GM21528 (cell line): ENCODE data around the gene IDH3G.

Source experiments
- ATAC-seq: cut with Tn5 transposase; IDR thresholded peaks from one replicate; pipeline ENCODE4 v1.9.1; 2021; ENCODE audit warnings: mild to moderate bottlenecking, moderate library complexity; ENCODE audit not compliant: unreplicated experiment, low FRiP score

The IDH3G gene

DNA sequence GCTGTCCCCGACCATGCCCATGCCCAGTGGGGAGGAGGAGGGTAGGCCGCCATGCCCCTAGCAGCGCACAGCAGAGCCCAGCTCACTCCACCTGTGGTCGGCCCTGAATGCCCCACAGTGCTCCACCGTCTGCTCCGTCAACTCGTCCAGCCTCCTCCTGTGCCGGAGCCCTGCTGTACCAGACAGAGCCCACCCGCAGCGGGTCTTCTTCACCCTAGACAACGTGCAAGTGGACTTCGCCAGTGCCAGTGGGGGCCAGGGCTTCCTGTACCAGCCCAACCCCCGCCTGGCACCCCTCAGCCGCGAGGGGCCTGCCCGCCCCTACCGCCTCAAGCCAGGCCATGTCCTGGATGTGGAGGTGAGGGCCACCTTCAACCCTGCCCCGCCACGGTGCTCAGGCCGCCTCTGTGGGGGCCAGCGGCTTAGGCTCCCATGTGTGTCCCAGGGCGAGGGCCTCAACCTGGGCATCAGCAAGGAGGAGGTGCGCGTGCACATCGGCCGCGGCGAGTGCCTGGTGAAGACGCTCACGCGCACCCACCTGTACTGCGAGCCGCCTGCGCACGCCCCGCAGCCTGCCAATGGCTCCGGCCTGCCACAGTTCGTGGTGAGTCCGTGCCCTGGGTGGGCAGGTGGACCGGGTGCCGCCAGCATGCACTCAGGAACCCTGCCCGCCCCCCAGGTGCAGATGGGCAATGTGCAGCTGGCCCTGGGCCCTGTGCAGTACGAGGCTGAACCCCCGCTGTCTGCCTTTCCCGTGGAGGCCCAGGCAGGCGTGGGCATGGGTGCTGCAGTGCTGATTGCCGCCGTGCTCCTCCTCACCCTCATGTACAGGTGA lies 20.2 kb downstream of the IDH3G start:
- ATAC-seq = no peak

DNA sequence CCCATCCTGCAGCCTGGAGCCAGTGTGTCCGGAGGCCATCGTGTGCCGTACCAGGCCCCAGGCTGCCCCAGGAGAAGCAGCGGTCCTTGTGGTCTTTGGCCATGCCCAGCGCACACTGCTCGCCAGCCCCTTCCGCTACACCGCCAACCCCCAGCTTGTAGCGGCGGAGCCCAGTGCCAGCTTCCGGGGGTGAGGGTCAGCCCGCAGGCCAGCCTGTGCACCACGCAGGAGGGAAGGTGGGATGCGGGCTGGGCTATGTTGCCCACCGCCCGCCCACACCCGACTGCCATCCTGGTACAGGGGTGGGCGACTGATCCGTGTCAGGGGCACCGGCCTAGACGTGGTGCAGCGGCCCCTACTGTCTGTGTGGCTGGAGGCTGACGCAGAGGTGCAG lies 21.0 kb downstream of the IDH3G start:
- no peak for ATAC-seq

DNA sequence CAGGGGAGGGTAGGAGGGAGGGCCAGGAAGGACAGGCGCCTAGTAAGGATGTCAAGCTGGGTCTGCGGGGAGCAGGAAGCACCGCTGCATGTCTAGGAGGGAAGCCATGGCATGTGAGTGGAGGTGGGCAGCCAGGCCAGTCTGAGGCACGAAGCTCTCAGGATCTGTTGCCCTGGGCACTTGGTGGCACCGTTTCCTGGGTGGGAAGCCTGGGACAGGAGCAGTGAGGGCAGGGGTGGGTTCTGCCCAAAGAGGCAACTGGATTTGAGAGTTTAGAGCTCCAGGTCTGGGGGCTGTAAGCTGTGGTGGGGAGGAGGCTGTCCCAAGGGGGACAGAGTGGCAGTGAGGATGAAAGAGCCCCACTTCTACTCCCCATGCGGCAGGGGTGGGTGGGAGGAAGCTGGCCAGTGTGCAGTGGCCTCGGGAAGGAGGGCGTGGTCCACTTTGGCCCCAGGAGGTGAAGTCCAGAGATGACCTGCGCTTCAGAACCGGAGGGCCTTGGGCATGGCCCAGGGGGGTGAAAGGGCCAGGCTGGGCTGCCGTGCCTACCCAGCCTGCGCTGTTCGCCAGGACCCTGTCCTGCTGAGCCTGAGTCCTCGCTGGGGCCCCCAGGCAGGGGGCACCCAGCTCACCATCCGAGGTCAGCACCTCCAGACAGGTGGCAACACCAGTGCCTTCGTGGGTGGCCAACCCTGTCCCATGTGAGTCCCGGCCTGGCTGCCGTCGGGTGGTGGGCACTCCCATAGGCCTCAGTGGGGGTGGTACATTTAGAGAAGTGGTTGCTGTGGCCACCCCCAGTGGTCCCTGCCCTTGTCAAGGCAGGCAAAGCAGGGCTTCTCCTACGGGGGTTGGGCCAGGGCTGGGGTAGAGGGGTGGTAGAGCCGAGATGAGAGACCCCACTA lies 21.6 kb downstream of the IDH3G start:
- no peak for ATAC-seq

DNA sequence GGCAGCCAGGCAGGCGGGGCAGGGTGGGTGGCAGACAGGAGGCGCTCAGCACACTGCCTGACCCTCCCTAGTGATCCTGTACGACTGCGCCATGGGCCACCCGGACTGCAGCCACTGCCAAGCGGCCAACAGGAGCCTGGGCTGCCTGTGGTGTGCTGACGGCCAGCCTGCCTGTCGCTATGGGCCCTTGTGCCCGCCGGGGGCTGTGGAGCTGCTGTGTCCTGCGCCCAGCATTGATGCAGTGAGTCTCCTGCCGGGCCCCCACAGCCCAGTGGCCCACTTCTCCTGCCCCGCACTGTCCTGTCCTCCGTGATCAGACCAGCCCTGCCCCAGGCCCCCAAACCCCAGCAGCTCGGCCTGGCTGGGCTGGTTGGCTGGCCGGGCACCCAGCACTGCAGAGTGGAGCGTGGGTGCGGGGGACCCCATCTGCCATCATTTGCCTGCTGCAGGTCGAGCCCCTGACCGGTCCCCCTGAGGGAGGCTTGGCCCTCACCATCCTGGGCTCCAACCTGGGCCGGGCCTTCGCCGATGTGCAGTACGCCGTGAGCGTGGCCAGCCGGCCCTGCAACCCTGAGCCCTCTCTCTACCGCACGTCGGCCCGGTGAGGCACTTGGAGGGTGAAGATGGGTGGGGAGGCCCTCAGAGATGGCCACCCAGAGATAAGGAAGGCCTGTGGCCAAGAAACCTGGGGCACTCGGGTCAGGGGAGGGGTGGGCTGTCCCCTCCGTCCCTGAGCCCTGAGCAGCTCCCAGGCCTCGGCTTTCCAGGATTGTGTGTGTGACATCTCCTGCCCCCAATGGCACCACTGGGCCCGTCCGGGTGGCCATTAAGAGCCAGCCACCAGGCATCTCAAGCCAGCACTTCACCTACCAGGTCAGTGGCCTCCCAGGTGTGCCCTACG lies 22.5 kb downstream of the IDH3G start:
- no peak for ATAC-seq

DNA sequence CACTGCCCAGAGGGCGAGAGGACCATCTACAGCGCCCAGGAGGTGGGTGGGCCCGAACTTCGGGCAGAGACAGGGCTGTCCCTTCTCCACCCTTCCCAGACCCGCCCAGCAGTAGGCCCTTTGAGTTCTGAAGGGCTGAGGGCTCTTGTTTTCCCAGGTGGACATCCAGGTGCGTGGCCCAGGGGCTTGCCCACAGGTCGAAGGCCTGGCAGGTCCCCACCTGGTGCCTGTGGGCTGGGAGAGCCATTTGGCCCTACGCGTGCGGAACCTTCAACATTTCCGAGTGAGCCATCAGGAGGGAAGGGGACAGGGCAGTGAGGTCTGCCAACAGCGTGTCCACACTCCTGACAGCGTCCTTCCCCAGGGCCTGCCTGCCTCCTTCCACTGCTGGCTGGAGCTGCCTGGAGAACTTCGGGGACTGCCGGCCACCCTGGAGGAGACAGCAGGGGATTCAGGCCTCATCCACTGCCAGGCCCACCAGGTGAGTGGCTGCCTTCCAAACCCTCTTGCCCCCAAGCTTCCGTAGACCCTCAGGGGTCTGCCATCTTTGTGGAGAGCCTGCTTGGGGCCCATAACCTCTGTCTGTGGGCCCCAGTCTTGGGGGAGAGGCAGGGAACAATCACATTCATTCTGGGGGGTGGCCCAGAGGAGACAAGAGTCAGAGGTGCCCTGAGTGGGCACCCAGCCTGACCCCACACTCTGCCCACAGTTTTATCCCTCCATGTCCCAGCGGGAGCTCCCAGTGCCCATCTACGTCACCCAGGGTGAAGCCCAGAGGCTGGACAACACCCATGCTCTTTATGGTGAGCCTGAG lies 23.4 kb downstream of the IDH3G start:
- ATAC-seq = no peak

DNA sequence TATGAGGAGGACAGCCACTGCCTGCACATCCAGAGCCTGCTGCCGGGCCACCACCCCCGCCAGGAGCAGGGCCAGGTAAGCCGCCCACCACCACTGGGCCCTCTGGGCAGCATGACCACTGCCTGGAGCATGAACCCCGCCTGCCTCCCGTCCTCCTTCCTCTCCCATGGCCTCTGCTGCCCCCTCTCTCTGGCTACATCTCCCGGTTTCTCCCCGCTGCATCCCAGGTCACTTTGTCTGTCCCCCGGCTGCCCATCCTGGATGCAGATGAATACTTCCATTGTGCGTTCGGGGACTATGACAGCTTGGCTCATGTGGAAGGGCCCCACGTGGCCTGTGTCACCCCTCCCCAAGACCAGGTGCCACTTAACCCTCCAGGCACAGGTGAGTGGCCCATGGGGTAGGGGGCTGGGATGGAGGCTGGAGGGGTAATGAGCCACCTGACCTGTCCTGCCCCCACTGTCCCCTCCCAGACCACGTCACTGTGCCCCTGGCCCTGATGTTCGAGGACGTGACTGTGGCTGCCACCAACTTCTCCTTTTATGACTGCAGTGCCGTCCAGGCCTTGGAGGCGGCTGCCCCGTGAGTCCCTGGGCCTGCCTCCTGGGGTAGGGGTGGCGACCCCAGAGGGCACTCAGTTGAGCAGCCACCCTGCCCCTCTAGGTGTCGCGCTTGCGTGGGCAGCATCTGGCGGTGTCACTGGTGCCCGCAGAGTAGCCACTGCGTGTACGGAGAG lies 24.1 kb downstream of the IDH3G start:
- no peak for ATAC-seq

DNA sequence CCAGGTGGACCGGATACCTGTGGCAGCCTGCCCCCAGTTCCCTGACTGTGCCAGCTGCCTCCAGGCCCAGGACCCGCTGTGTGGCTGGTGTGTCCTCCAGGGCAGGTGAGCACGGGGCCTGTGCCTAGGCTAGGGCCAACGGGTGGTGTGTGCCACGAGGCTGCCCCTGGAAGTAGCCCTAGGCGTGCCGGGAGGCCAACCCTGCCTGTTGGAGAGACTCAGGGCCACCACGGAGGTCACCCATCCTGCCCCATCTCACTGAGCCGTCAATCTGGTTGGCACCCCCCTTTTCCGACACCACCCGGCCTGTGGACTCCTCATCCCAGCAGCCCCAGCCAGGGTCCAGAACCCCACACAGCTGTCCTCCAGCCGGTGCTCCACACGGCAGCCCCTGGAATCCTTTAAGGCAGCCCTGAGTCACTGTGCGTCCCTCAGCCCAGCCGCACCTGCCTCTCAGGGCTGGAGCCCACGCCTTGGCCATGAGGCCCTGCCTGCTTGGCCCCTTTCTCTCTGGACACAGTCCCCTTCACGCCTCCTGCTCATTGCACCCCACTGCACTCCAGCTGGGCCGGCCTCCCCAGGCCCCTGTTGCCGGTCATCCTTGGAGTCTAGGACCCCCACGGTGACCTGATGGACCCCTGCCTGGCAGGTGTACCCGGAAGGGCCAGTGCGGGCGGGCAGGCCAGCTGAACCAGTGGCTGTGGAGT lies 24.9 kb downstream of the IDH3G start:
- no peak for ATAC-seq

DNA sequence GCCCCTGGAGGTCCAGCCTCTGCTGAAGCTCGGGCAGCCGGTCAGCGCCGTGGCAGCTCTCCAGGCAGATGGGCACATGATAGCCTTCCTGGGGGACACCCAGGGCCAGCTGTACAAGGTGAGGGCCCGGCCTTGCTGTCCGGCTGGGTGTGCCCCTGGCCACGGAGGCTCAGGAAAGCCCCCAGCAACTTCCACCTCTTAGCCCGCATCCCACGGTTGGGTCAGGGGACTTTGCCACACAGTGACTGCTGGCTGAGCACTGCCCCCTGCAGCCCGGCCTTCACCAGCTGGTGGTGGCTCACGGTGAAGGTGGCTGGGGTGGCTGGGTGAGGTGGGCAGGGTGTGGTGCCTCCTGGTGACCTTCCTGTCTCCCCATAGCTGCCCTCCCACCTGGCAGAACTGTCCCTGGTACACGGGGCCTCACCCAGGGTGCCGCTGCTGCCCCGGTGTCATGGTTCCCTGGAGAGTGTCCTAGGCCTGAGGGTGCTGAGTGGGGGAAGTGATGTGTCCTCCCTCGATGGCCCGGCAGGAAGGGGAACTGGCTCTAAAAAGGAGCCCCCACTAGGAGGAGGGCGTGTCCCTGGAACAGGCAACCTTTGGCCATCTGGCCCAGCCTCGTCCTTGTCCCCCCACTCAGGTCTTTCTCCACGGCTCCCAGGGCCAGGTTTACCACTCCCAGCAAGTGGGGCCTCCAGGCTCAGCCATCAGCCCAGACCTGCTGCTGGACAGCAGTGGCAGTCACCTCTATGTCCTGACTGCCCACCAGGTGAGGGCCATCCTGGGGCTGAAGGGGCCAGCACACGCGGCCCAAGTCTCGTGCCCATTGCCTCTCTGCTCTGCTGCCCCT lies 25.6 kb downstream of the IDH3G start:
- ATAC-seq = no peak

DNA sequence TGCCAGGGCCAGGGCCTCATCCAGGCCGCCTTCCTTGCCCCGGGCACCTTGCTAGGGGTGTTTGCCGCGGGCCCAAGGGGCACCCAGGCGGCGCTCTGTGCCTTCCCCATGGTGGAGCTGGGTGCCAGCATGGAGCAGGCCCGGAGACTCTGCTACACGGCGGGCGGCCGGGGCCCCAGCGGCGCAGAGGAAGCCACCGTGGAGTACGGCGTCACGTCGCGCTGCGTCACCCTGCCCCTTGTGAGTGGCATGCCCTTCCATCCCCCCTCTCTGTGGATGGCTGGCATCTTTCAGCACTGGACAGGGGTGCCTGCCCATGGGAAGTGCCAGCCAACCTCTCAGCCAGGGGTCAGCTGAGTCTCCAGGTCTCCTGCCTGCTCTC lies 26.5 kb downstream of the IDH3G start:
- ATAC-seq = no peak

DNA sequence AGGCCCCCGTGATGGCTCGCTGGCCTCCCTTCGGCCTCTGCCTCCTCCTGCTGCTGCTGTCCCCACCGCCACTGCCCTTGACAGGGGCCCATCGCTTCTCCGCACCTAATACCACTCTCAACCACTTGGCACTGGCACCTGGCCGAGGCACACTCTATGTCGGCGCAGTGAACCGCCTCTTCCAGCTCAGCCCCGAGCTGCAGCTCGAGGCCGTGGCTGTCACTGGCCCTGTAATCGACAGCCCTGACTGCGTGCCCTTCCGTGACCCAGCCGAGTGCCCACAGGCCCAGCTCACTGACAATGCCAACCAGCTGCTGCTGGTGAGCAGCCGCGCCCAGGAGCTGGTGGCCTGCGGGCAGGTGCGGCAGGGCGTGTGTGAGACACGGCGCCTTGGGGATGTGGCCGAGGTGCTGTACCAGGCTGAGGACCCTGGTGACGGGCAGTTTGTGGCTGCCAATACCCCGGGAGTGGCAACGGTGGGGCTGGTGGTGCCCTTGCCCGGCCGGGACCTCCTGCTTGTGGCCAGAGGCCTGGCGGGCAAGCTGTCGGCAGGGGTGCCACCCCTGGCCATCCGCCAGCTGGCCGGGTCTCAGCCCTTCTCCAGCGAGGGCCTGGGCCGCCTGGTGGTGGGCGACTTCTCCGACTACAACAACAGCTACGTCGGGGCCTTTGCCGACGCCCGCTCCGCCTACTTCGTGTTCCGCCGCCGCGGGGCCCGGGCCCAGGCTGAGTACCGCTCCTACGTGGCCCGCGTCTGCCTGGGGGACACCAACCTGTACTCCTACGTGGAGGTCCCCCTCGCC lies 27.1 kb downstream of the IDH3G start:
- ATAC-seq = no peak

DNA sequence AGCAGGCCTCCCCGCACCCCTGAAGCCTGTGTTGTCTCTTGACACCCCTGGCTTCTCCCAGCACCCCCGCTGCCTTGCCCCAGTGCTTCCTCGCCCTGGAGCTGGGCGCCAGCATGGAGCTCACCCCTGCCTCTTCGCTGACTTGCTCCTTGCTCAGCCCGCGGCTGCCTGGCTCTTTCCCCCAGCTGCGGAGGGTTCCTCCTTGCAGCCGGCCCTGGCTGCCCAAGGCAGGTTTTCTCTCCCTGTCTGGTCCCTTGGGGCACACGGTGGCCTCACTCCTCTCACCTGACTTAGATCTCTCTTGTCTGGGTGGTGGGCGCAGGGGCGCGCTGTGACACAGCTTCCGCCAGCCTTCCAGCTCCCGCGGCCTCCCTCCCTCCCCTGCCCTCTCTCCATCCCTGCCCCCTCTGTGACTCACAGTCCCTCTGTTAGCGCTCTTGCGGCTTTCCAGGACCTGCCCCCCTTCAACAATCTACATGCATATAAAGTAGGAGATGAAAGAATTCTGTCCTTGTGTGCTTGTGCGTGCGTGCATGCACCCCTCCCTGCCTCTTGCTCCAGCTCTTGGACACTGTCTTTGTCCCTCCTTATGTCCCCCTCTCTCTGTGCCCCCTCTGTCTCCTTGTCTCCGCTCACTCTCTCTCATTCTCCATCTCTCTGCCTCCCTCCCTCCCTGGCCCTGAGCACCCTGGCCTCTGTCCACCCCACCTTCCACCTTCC lies 27.9 kb downstream of the IDH3G start:
- no peak for ATAC-seq

DNA sequence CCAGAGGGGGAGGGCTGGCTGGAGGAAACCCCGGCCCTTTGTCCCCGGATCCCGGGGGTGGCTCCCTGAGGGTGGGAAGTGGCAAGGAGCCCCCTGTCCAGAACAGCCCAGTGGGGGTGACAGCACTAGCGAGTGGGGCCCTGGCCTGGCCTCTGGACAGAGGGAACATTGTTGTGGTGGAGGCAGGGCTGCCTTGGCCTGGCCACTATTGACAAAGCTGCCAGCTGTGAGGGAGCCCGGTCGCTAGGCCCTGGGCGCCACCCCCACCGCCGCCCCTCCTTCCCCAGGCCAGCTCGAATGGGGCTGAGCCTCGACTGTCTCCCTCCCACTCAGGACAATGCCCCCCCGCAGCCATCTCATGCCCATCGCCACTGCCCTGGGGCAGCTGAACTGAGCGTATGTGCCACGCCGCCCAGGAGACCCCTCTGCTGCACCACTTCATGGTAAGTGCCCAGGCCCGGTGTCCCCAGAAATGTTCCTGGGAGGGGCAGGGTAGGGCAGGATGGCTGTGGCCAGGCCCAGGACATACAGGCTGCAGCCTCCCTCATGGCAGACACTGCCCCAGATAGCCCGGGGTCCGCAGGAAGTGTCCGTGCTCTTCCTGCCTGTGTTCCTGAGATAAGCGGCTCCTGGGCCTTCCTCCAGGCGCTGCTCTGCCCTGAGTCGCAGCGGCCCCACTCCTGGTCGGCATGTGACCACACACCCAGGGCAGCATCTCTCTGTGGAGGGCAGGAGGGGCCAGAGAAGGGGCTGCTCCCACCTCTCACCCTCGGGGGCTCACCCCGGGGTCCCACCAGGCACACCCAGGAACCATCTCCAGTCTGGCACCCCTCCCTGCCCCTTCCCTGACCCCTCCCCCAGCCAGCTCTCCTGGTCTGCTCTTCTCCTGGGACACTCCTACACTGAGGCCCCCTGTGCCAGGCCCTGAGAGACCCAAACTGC lies 28.8 kb downstream of the IDH3G start:
- no peak for ATAC-seq

DNA sequence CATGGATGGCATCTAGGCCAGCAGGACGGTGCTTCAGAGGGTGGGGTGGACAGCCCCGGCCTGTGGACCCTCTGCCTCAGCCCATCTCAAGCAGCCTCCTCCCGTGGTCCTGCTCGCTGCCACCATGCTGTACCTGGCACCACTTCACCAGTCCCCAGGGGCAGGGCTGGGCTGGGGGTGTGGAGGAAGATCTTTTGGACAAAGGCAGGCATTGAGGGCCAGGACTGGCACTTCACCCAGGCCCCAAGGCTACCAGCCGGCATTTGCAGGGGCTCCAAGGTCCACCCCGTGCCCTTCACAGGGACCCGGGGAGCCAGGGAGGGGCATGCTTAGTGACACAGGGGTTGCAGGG lies 29.4 kb downstream of the IDH3G start:
- ATAC-seq = no peak

DNA sequence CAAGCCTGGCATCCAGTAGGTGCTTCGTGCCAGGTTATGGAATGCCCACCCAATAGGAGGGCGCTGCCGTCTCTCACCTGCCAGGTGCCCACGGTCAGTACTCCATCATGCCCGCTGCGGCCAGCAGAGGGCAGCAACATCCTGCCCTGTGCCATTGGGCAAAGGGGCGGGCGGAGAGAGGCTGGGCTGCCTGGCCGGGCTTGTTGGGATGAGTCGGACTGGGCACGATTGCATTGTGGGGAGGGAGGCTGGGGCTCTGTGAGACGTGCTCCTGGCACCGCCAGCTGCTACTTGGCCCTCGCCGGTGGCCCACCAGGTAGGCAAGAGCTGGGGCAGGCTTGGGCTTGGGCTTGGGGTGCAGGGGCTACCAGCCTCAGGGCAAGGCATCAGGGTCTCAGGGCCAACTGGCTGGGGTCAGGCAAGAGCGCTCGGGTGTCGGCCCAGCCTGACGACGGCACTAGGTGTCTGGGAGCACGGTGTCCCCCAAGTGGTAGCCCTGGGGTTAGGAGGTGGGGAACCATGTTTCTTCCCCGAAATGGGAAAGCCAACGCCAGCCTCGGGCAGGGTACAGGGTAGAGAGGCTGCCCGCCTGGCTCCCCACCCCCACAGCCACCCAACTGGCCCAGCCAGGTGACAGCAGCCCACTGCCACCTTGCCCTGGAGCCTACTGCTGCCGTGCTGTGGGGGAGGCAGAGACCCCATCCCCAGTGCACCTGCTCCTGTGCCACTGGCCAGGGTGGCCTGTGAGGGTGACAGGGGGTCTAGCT lies 30.0 kb downstream of the IDH3G start, which contains the start of gene PLXNB3:
Gene PLXNB3 (plus strand): TSS at position 261 of the 767 bp plus-strand sequence. CDS start 1,287 bp downstream, outside the sequence.
- ATAC-seq = no peak
